ENCODE results near the gene BTG1.
A peak's percentile ranks its signal among the peaks of the same experiment; 100 is the strongest.
"Not testable (repeated sequence)": the region's sequence is repeated elsewhere in the genome, so short reads cannot be mapped to it uniquely, and the experiment has no call there.

Gene BTG1

DNA sequence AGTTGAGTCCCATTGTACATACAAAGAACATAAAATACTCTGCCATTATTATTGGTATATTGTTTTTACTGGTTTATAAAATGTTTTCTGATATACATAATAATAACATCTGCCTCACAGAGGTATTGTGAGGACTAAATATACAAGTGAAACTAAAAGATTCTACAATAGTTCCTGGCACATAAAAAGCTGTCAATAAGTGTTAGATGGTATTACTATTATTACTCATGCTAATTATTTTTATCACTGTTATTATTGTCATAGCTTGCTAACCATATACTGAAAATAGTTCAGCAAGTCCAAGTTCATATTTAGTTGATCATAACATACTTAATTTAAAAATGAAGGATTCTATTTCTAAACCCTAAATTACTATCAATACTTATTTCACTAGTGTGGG is 34.4 kb downstream of the BTG1 start:
- Mint-ChIP-seq H3K9me3 (no peaks in the 10 kb centered on the region), H3K27me3 (no peaks in the 10 kb centered on the region), H3K27ac (no peak overlapping the region), H3K4me1 (peaks cover 71% of the 10 kb centered on the region), H3K4me3 (peak overlapping the region; percentile 4), H3K36me3 (peaks cover 19% of the 10 kb centered on the region)
- CTCF ChIA-PET: no interaction called here
- no peak for DNase-seq

DNA sequence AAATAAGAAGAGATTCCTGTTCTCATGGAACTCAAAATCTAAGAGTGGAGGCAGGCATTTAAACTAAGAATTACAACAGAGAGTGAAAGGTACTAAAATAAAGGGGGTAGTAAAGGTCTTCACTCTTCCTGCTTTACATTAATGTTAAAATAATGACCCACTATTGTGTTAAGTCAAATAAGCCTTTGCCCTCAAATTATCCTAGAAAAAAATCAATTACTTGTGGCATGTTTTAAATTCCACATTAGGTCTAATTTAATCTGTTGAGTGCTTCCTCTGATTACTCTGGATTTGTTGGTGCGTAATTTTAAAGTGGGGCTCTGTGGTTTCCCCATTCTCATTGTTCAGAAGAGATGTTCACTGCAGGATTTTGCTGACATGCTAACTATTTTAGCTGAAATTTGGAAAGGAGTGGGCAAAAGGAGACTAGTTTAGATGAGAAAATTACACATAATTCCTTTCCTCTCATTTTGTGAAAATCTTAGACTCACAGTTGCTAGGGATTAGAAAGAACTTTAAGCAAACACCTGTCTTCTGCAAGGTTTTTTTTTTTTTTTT is 35.5 kb downstream of the BTG1 start:
- H3K4me1 Mint-ChIP-seq: peaks cover 74% of the 10 kb centered on the region
- no peak for DNase-seq
- CTCF ChIA-PET: no interaction called here
- no peak overlapping the region for H3K27ac Mint-ChIP-seq
- H3K4me3 Mint-ChIP-seq: peak overlapping the region; percentile 28
- H3K9me3 Mint-ChIP-seq: no peaks in the 10 kb centered on the region
- H3K36me3 Mint-ChIP-seq: peaks cover 14% of the 10 kb centered on the region
- H3K27me3 Mint-ChIP-seq: no peaks in the 10 kb centered on the region

DNA sequence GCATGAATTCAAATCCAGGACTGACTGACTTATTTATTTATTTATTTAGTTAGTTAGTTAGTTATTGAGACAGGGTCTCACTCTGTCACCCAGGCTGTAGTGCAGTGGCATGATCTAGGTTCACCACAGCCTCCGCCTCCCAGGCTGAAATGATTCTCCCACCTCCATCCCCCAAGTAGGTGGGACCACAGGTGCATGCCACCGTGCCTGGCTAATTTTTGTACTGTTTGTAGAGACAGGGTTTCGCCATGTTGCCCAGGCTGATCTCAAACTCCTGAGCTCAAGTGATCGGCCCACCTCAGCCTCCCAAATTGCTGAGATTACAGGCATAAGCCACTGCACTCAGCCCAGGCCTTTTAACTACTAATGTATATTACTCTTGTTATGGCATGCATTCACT is 36.0 kb downstream of the BTG1 start:
- Mint-ChIP-seq H3K4me3 (no peak overlapping the region), H3K27ac (no peak overlapping the region), H3K36me3 (peaks cover 9% of the 10 kb centered on the region), H3K27me3 (no peaks in the 10 kb centered on the region), H3K4me1 (peaks cover 73% of the 10 kb centered on the region), H3K9me3 (no peaks in the 10 kb centered on the region)
- no peak for DNase-seq
- CTCF ChIA-PET: no interaction called here

GRCh38 chr12:92108651-92109050 is 37.0 kb downstream of the BTG1 start:
- CTCF ChIA-PET: interaction anchor here (1.2 kb wide), 1 partner anchor 100 kb away, joined by 3 read pairs; no protein-coding TSS in a partner anchor
- no peak for DNase-seq
- H3K27ac Mint-ChIP-seq: no peak overlapping the region
- peaks cover 69% of the 10 kb centered on the region for H3K4me1 Mint-ChIP-seq
- H3K36me3 Mint-ChIP-seq: peaks cover 8% of the 10 kb centered on the region
- no peak overlapping the region for H3K4me3 Mint-ChIP-seq
- H3K27me3 Mint-ChIP-seq: no peaks in the 10 kb centered on the region
- H3K9me3 Mint-ChIP-seq: no peaks in the 10 kb centered on the region

DNA sequence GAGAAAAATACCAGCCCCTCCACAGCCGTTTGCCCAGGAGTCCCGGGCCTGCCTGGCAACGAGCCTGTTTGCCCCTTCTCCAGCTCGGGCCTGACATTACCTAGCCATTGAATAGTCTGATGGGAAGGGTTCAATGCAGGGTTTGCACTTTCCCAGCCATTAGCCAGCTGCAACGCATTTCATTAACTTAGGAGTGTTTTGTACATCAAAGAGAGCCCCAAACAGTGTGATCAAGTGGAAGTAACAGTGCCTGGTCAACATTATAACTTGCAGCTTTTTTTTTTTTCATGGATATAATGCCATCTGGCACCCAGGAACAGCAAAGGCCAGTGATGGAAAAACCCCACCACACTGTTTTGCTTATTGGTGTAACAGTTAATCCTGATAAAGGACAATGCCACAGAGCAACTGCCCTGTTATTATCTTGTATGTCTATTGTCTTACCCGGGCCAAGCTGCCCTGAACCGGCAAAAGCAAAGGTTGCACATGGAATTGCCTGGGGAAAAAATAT is 38.0 kb downstream of the BTG1 start:
- no peaks in the 10 kb centered on the region for H3K9me3 Mint-ChIP-seq
- no peaks in the 10 kb centered on the region for H3K27me3 Mint-ChIP-seq
- H3K4me1 Mint-ChIP-seq: peaks cover 65% of the 10 kb centered on the region
- no peak overlapping the region for H3K4me3 Mint-ChIP-seq
- H3K27ac Mint-ChIP-seq: no peak overlapping the region
- peaks cover 5% of the 10 kb centered on the region for H3K36me3 Mint-ChIP-seq
- CTCF ChIA-PET: interaction anchor here (1.2 kb wide), 1 partner anchor 99 kb away, joined by 3 read pairs; no protein-coding TSS in a partner anchor
- DNase-seq: no peak

DNA sequence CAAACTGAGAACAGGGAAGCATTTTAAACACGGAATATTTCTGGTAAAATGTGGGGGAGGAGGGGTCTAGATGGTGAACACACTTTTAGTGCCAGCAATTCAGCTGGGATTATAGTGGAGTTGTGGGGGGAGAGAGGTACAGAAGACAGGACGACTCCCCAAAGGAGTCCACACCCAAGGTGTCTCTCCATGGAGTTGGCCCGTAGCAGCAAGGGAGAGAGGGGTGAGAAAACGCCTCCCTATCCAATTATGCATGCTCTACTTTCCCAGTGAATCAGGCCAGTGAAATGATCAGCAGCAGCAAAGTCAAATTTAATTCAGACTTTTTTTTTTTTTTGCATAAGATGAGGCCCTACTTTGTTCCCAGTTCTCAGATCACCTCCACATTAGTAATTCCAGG is 38.6 kb downstream of the BTG1 start:
- CTCF ChIA-PET: no interaction called here
- peaks cover 63% of the 10 kb centered on the region for H3K4me1 Mint-ChIP-seq
- DNase-seq: no peak
- H3K36me3 Mint-ChIP-seq: peaks cover 4% of the 10 kb centered on the region
- H3K4me3 Mint-ChIP-seq: no peak overlapping the region
- no peaks in the 10 kb centered on the region for H3K27me3 Mint-ChIP-seq
- H3K27ac Mint-ChIP-seq: no peak overlapping the region
- H3K9me3 Mint-ChIP-seq: no peaks in the 10 kb centered on the region

GRCh38 chr12:92105676-92106075 is 40.0 kb downstream of the BTG1 start:
- no peak for DNase-seq
- H3K4me3 Mint-ChIP-seq: no peak overlapping the region
- H3K36me3 Mint-ChIP-seq: peaks cover 3% of the 10 kb centered on the region
- peak overlapping the region; percentile 75 for H3K27ac Mint-ChIP-seq
- H3K9me3 Mint-ChIP-seq: peaks cover 3% of the 10 kb centered on the region
- CTCF ChIA-PET: interaction anchor here (1.0 kb wide), 1 partner anchor 724 kb away, joined by 3 read pairs; no protein-coding TSS in a partner anchor
- H3K27me3 Mint-ChIP-seq: no peaks in the 10 kb centered on the region
- peaks cover 53% of the 10 kb centered on the region for H3K4me1 Mint-ChIP-seq

GRCh38 chr12:92105110-92105509 is 40.5 kb downstream of the BTG1 start:
- Mint-ChIP-seq H3K36me3 (peaks cover 4% of the 10 kb centered on the region), H3K27me3 (no peaks in the 10 kb centered on the region), H3K27ac (peak overlapping the region; percentile 75), H3K9me3 (peaks cover 9% of the 10 kb centered on the region), H3K4me3 (no peak overlapping the region), H3K4me1 (peaks cover 47% of the 10 kb centered on the region)
- CTCF ChIA-PET: interaction anchor here (1.0 kb wide), 2 partner anchors 9 to 724 kb away, joined by 3 read pairs; no protein-coding TSS in a partner anchor
- DNase-seq: no peak

- peaks cover 27% of the 10 kb centered on the region for H3K4me1 Mint-ChIP-seq
- CTCF ChIA-PET: no interaction called here
- H3K4me3 Mint-ChIP-seq: no peak overlapping the region
- H3K27ac Mint-ChIP-seq: no peak overlapping the region
- peaks cover 8% of the 10 kb centered on the region for H3K36me3 Mint-ChIP-seq
- H3K9me3 Mint-ChIP-seq: peaks cover 18% of the 10 kb centered on the region
- H3K27me3 Mint-ChIP-seq: no peaks in the 10 kb centered on the region
- no peak for DNase-seq
Observed at GRCh38 chr12:92102606-92103005, 43.0 kb downstream of the BTG1 start.

DNA sequence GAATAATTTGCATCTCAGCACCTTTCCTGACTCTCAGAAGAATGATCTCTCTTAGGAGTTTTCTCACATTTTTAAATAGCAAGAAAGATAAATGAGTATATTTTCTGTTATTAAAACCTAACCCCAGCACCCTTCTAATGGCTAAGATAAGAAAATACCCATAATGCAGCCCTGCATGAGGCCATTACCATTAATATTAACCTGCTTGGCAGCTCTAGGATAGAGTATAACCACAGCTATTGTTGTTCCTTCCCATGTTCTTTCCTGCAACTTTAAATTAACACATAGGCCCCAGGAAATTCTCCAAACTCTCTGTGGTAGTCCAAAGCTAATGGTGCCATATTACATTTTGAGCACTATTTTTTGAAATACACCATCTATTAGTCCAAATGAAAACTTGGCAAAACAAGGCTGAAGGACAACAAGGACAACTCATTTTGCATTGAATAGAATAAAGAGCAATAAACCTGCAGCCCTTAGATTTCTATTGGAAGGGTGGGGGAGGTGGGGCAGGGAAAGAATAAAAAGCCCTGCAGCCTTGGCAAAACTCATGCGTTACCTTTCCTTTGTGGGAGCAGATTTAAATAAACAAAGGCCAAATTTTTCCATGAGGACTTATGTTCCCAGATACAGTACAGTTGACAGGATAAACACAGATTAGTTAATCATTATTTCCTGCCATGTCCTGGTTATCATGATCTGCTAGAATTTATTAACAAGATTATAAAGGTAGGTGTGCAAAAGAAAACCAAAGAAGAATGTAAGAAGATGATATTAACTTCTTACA is 46.9 kb downstream of the BTG1 start:
- Mint-ChIP-seq H3K36me3 (peaks cover 10% of the 10 kb centered on the region), H3K27ac (no peak overlapping the region), H3K4me3 (no peak overlapping the region), H3K9me3 (peaks cover 21% of the 10 kb centered on the region), H3K27me3 (no peaks in the 10 kb centered on the region), H3K4me1 (peaks cover 11% of the 10 kb centered on the region)
- no peak for DNase-seq
- CTCF ChIA-PET: interaction anchor here (1.1 kb wide), 1 partner anchor 57 kb away, joined by 3 read pairs; no protein-coding TSS in a partner anchor

GRCh38 chr12:92096346-92097136 is 49.1 kb downstream of the BTG1 start:
- H3K4me3 Mint-ChIP-seq: no peak overlapping the region
- no peaks in the 10 kb centered on the region for H3K27me3 Mint-ChIP-seq
- CTCF ChIA-PET: interaction anchor here (0.9 kb wide), 1 partner anchor 8 kb away, joined by 3 read pairs; no protein-coding TSS in a partner anchor
- peaks cover 11% of the 10 kb centered on the region for H3K4me1 Mint-ChIP-seq
- H3K9me3 Mint-ChIP-seq: peaks cover 21% of the 10 kb centered on the region
- H3K36me3 Mint-ChIP-seq: peaks cover 10% of the 10 kb centered on the region
- peak overlapping the region; percentile 50 for H3K27ac Mint-ChIP-seq
- DNase-seq: no peak

- DNase-seq: no peak
- no peak overlapping the region for H3K27ac Mint-ChIP-seq
- CTCF ChIA-PET: no interaction called here
- no peaks in the 10 kb centered on the region for H3K27me3 Mint-ChIP-seq
- peaks cover 6% of the 10 kb centered on the region for H3K36me3 Mint-ChIP-seq
- H3K9me3 Mint-ChIP-seq: peaks cover 9% of the 10 kb centered on the region
- no peak overlapping the region for H3K4me3 Mint-ChIP-seq
- H3K4me1 Mint-ChIP-seq: peaks cover 11% of the 10 kb centered on the region
Observed at GRCh38 chr12:92094751-92095161, 50.9 kb downstream of the BTG1 start.

GRCh38 chr12:92094301-92094700 is 51.3 kb downstream of the BTG1 start:
- H3K9me3 Mint-ChIP-seq, H3K27ac Mint-ChIP-seq, H3K4me3 Mint-ChIP-seq, H3K36me3 Mint-ChIP-seq, CTCF ChIA-PET, H3K27me3 Mint-ChIP-seq, DNase-seq: not testable (repeated sequence)
- peaks cover 11% of the 10 kb centered on the region for H3K4me1 Mint-ChIP-seq

All from activated naive CD4-positive, alpha-beta T cell treated with anti-CD3 and anti-CD28 coated beads, Interleukin-2, amount 10 ng/mL, durations not matched to agents 7 days and 5 days (primary cell).